MG63 (cell line): ENCODE data around the gene PTGR3. TPM values are rescaled to one million over a fixed set of nuclear protein-coding genes. Genes with fewer than 3 reads are reported as not detected.

Experiments
- DNase-seq: peaks from one replicate; pipeline ENCODE4 v3.0.0-alpha.2; 2020
- H3K27me3 ChIP-seq: fragments of 250-450 bp; sonication (Bioruptor Pico); 2 replicates; pipeline ENCODE4 v1.5.1; 2020; ENCODE audit warnings: mild to moderate bottlenecking, moderate library complexity
- H3K36me3 ChIP-seq: fragments of 250-450 bp; sonication (Bioruptor Pico); 2 replicates; pipeline ENCODE4 v1.5.1; 2020; ENCODE audit warnings: mild to moderate bottlenecking, moderate library complexity
- H3K4me3 ChIP-seq: fragments of 250-450 bp; sonication (Bioruptor Pico); 2 replicates; pipeline ENCODE4 v1.5.1; 2020; ENCODE audit warnings: mild to moderate bottlenecking, moderate library complexity
- H3K9me3 ChIP-seq: fragments of 250-450 bp; sonication (Bioruptor Pico); 2 replicates; pipeline ENCODE4 v1.5.1; 2020; ENCODE audit warnings: mild to moderate bottlenecking, moderate library complexity
- total RNA-seq: library from RNA; depleted of rRNA; stranded (reverse); fragments of >200 nt; shearing (Covaris generic); gene quantifications from 2 replicates; pipeline ENCODE4 v1.2.3, GENCODE V29; 2014; ENCODE audit warnings: low replicate concordance

The PTGR3 gene
- total RNA-seq, 1 experiment from 2014 or later = 21.6 TPM

GRCh38 chr18:75244351-75245313 lies 35.7 kb upstream of the PTGR3 start:
- no peak for DNase-seq
- no peaks in the 10 kb centered on the region for H3K36me3 ChIP-seq
- no peaks in the 10 kb centered on the region for H3K27me3 ChIP-seq

DNA sequence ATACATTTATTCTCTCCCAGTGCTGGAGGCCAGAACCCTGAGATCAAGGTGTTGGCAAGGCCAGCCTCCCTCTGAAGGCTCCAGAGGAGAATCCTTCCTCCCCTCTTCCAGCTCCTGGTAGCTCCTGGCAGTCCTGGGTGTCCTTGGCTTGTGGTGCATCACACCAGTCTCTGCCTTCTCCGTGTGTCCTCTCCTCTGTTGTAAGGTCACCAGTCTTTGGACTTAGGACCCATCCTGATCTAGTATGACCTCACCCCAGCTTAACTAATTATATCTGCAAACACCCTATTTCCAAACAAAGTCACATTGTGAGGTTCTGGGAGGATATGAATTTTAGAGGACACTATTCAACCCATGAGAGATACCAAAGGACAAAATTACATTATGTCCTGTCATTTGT lies 32.8 kb upstream of the PTGR3 start:
- H3K9me3 ChIP-seq = no peaks in the 10 kb centered on the region
- H3K4me3 ChIP-seq = no peak overlapping the region

More at GRCh38 chr18:75244351-75245313, 35.7 kb upstream of the PTGR3 start:
- no peak overlapping the region for H3K4me3 ChIP-seq
- no peaks in the 10 kb centered on the region for H3K9me3 ChIP-seq

GRCh38 chr18:75240433-75240832 lies 31.5 kb upstream of the PTGR3 start:
- DNase-seq = no peak
- no peaks in the 10 kb centered on the region for H3K9me3 ChIP-seq
- H3K27me3 ChIP-seq = no peaks in the 10 kb centered on the region
- no peak overlapping the region for H3K4me3 ChIP-seq
- no peaks in the 10 kb centered on the region for H3K36me3 ChIP-seq

More for the DNA sequence above, 32.8 kb upstream of the PTGR3 start:
- Histone ChIP-seq H3K27me3 (no peaks in the 10 kb centered on the region), H3K36me3 (no peaks in the 10 kb centered on the region)
- no peak for DNase-seq

- Histone ChIP-seq H3K4me3 (no peak overlapping the region), H3K27me3 (no peaks in the 10 kb centered on the region), H3K36me3 (no peaks in the 10 kb centered on the region), H3K9me3 (no peaks in the 10 kb centered on the region)
- no peak for DNase-seq
Observed at GRCh38 chr18:75238786-75239185, 29.8 kb upstream of the PTGR3 start.

GRCh38 chr18:75238100-75238499 lies 29.2 kb upstream of the PTGR3 start:
- Histone ChIP-seq H3K9me3 (no peaks in the 10 kb centered on the region), H3K4me3 (no peak overlapping the region), H3K36me3 (no peaks in the 10 kb centered on the region), H3K27me3 (no peaks in the 10 kb centered on the region)
- no peak for DNase-seq

DNA sequence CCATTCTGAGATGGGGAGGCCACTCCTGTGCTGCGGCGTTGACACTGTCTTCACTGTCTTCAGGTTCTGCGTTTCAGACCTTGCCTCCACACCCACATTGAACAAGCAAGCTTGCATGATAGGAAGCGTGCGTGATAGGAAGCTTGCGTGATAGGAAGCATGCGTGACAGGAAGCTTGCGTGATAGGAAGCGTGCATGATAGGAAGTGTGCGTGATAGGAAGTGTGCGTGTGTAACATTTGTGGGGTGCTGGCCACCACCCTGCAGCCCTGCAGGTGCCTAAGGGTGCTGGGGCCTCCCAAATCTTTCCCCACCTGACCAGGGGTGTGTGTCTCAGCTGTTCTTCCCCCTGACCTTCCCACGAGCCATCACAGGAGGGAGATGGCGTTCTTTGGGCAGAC lies 27.0 kb upstream of the PTGR3 start:
- Histone ChIP-seq H3K36me3 (no peaks in the 10 kb centered on the region), H3K27me3 (no peaks in the 10 kb centered on the region), H3K9me3 (no peaks in the 10 kb centered on the region), H3K4me3 (no peak overlapping the region)
- no peak for DNase-seq

DNA sequence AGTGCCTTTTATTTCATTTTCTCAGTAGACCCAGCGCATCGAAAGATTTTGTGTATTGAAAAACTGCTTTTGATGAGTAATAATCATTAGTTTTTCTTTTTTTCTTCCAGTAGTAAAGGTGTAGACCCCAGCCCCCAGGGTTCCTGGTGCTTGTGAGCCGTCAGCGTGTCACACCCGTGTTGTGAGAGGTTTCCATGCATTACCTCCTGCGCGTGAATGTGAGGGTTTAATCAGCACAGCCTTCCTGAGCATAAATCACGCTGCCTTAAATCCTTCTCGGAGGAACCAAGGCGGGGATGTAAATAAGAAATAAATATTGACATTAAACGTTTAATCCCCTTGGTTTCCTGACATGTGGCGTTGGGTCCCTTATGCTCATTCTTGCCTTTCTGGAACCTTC lies 26.0 kb upstream of the PTGR3 start:
- no peak overlapping the region for H3K4me3 ChIP-seq

GRCh38 chr18:75231053-75231406 lies 22.1 kb upstream of the PTGR3 start:
- H3K9me3 ChIP-seq = no peaks in the 10 kb centered on the region
- DNase-seq = no peak
- H3K4me3 ChIP-seq = no peak overlapping the region
- no peaks in the 10 kb centered on the region for H3K27me3 ChIP-seq
- H3K36me3 ChIP-seq = no peaks in the 10 kb centered on the region

More for the DNA sequence above, 26.0 kb upstream of the PTGR3 start:
- Histone ChIP-seq H3K36me3 (no peaks in the 10 kb centered on the region), H3K9me3 (no peaks in the 10 kb centered on the region), H3K27me3 (no peaks in the 10 kb centered on the region)
- no peak for DNase-seq

DNA sequence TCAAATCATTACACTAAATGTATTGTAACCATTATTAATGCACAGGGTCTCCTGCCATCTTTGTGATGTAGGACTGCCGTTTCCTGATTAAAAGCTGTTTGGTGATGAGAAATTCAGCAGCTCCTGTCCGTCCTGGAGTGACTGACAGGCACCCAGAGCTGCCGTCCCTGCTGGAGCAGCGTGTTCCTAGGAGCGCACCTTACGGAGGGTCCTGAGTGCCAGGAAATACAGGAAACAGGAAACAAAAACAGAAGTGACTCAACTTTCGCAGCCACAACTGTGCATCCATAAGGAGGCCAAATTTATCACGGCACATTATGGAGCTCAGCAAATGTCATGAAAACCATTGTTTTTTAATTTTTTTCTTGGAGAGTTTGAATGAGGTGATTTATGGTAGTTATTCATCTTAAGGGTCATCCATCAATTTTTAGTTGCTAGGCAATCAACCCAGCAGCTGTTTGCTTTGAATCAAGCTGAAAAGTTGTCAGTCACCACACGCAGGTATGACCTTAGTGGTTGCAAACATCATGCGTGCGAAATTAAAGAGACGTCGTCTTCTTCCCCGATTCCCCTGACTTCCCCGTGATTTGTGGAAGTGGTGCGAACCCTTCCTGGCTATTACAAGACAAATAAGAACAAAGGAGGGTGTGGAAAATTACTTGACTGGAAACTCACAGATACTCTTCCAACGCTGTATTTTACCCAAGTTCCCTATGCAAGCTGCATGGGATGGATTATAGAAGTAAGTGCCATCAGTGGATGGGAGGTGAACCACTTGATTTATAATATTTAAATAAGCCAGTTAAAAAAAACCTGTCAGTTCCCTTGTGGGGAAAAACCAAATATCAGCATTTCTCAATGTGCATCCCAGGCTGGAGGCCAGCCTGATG lies 21.5 kb upstream of the PTGR3 start:
- H3K36me3 ChIP-seq = no peaks in the 10 kb centered on the region
- H3K4me3 ChIP-seq = no peak overlapping the region
- H3K9me3 ChIP-seq = no peaks in the 10 kb centered on the region
- no peak for DNase-seq
- H3K27me3 ChIP-seq = no peaks in the 10 kb centered on the region

DNA sequence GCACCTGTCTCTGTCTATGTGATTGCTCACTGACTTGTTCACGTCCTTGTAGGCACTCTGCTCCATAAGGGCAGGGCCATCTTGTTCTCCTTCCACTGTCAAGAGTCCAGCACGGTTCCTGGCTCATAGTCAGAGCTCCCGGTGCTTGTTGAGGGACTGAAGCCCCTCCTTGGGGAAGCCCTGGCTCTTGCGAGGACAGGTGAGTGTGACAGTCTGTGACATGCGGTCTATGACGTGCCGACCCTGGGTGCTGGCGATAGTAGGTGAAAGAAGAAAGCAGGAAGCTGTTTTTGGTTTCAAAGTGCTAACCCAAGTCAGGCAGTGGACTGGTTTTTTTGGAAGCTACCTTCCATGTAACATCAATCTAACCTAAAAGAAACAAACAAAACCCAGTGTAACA lies 20.5 kb upstream of the PTGR3 start:
- Histone ChIP-seq H3K4me3 (no peak overlapping the region), H3K27me3 (no peaks in the 10 kb centered on the region), H3K9me3 (no peaks in the 10 kb centered on the region), H3K36me3 (no peaks in the 10 kb centered on the region)
- DNase-seq = no peak

- no peak overlapping the region for H3K4me3 ChIP-seq
- no peaks in the 10 kb centered on the region for H3K27me3 ChIP-seq
- H3K36me3 ChIP-seq = no peaks in the 10 kb centered on the region
- no peak for DNase-seq
- no peaks in the 10 kb centered on the region for H3K9me3 ChIP-seq
Observed at GRCh38 chr18:75228967-75229366, 20.0 kb upstream of the PTGR3 start.

DNA sequence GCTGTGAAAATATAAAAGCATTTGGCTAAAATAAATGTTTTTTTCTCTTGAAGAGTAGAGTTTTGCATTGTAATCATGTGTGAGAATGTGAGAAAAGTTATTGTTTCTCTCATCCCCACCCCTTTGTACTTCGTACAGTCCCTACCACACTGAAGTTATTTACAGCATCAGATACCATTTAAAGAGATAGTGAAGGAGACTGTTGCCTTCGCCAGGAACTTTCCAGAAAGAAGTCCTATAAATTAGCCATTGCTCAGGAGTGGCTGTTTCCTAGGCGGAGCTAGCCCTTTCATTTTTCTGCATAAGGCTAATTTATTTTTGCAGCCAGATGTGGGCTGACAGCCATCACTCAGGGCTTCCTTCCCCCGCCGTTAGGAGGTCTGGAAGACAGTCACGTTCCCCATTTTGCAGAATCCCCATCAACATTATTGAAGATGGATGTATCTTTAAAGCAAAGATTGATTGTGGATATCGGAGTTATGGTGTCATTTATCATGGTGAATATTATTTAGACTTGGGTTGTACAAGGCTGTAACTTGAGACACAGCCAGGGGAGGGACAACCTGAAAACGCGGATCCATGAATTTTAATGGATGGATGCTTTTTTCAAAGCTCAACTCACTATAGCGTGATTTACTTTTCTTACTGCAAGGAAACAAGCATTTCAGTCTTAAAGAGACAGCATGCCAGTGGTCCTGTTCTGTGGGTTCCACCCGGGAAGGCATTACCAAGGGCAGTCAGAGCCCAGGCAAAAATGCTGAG lies 18.8 kb upstream of the PTGR3 start:
- H3K27me3 ChIP-seq = no peaks in the 10 kb centered on the region
- H3K36me3 ChIP-seq = no peaks in the 10 kb centered on the region
- no peak for DNase-seq
- H3K4me3 ChIP-seq = no peak overlapping the region
- no peaks in the 10 kb centered on the region for H3K9me3 ChIP-seq

DNA sequence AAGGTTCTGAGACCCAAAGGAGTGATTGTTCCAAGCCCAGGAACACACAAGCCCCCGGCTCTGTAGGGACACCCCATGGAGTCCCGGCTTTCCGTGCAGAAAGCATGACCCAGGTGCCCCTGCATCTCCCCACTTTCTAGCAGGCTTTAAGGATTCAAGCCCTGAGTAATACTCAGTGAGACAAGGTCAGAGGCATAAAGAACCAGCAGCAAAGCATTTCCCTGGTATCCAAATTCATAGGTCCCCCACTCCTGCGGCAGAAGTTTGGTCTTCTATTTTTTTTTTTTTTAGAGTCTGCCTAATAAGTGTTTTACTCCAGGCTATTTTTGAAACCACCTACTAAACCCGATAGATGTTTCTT lies 18.0 kb upstream of the PTGR3 start:
- no peak overlapping the region for H3K4me3 ChIP-seq
- no peaks in the 10 kb centered on the region for H3K9me3 ChIP-seq
- no peaks in the 10 kb centered on the region for H3K36me3 ChIP-seq
- no peak for DNase-seq
- H3K27me3 ChIP-seq = no peaks in the 10 kb centered on the region

- no peaks in the 10 kb centered on the region for H3K9me3 ChIP-seq
- no peak for DNase-seq
- H3K27me3 ChIP-seq = no peaks in the 10 kb centered on the region
- H3K36me3 ChIP-seq = no peaks in the 10 kb centered on the region
- no peak overlapping the region for H3K4me3 ChIP-seq
Observed at GRCh38 chr18:75226286-75226955, 17.5 kb upstream of the PTGR3 start.

- H3K36me3 ChIP-seq = no peaks in the 10 kb centered on the region
- no peak for DNase-seq
Observed at GRCh38 chr18:75223687-75224347, 14.9 kb upstream of the PTGR3 start.

GRCh38 chr18:75222407-75222806 lies 13.5 kb upstream of the PTGR3 start:
- H3K4me3 ChIP-seq = no peak overlapping the region
- no peaks in the 10 kb centered on the region for H3K36me3 ChIP-seq
- no peaks in the 10 kb centered on the region for H3K9me3 ChIP-seq
- no peaks in the 10 kb centered on the region for H3K27me3 ChIP-seq
- no peak for DNase-seq

More at GRCh38 chr18:75223687-75224347, 14.9 kb upstream of the PTGR3 start:
- Histone ChIP-seq H3K27me3 (no peaks in the 10 kb centered on the region), H3K9me3 (no peaks in the 10 kb centered on the region), H3K4me3 (no peak overlapping the region)
